Hepatocyte (in vitro differentiated cells): ENCODE measurements around the gene TTC34.

Experiments used
- EZH2 ChIP-seq: fragments of 200-600 bp; sonication (generic); IDR thresholded peaks from 2 replicates; pipeline ENCODE4 v1.6.1; 2016; ENCODE audit warnings: antibody characterized with exemption, mild to moderate bottlenecking, borderline replicate concordance
- EZH2phosphoT487 ChIP-seq: fragments of 200-600 bp; sonication (generic); IDR thresholded peaks from one replicate; pipeline ENCODE4 v1.6.1; 2018; ENCODE audit warnings: antibody characterized with exemption, mild to moderate bottlenecking, low read depth, moderate library complexity; ENCODE audit not compliant: unreplicated experiment, severe bottlenecking
- TF ChIP-seq, protein P1 (sequence below): fragments of 200-600 bp; sonication (generic); IDR thresholded peaks from 2 replicates; pipeline ENCODE4 v1.5.1; 2016; ENCODE audit warnings: antibody characterized with exemption, mild to moderate bottlenecking; ENCODE audit not compliant: poor library complexity

- TF ChIP-seq, protein P1, sequence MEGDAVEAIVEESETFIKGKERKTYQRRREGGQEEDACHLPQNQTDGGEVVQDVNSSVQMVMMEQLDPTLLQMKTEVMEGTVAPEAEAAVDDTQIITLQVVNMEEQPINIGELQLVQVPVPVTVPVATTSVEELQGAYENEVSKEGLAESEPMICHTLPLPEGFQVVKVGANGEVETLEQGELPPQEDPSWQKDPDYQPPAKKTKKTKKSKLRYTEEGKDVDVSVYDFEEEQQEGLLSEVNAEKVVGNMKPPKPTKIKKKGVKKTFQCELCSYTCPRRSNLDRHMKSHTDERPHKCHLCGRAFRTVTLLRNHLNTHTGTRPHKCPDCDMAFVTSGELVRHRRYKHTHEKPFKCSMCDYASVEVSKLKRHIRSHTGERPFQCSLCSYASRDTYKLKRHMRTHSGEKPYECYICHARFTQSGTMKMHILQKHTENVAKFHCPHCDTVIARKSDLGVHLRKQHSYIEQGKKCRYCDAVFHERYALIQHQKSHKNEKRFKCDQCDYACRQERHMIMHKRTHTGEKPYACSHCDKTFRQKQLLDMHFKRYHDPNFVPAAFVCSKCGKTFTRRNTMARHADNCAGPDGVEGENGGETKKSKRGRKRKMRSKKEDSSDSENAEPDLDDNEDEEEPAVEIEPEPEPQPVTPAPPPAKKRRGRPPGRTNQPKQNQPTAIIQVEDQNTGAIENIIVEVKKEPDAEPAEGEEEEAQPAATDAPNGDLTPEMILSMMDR = no peak
- no peak for TF ChIP-seq EZH2phosphoT487
- no peak for TF ChIP-seq EZH2
These were observed 196.5 kb downstream of the TTC34 start for GRCh38 chr1:2604844-2605508.
